Thyroid gland (tissue), 4 donors: ENCODE results near the gene DOK6.

Experiments used
- CTCF ChIP-seq, 6 experiments: fragments of 200-600 bp in 3 of 6; fragments of 450-650 bp in 3 of 6; sonication (generic) in 3 of 6; IDR thresholded peaks; one replicate each; pipeline ENCODE4 v1.5.1; 2016 to 2019; ENCODE audit warnings: antibody characterized with exemption in 6 of 6, mild to moderate bottlenecking in 2 of 6, inconsistent platforms in 1 of 6, moderate library complexity in 1 of 6
- POLR2A ChIP-seq, 2 donors: fragments of 450-650 bp; IDR thresholded peaks; one replicate each; pipeline ENCODE4 v1.6.1; 2017; ENCODE audit warnings: antibody characterized with exemption in 2 of 2, mild to moderate bottlenecking in 2 of 2, moderate library complexity in 1 of 2

- TF ChIP-seq POLR2A (IDR thresholded peaks at IDR 0.05), result no peak
- TF ChIP-seq CTCF (IDR thresholded peaks at IDR 0.05), result no peak
Observed at GRCh38 chr18:69844656-69845055, 444.0 kb downstream of the DOK6 start.
